Stimulated activated CD4-positive, alpha-beta T cell treated with anti-CD3 and anti-CD28 coated beads, Interleukin-1b, Interleukin-23, amount 100 ng/mL, for 1 hour (primary cell): ENCODE measurements around the gene WDFY2.

Experiments
- DNase-seq, 2 donors: peaks; one replicate each; pipeline ENCODE4 v3.0.0-alpha.2; 2020; ENCODE audit warnings: low read depth in 2 of 2

Gene WDFY2

DNA sequence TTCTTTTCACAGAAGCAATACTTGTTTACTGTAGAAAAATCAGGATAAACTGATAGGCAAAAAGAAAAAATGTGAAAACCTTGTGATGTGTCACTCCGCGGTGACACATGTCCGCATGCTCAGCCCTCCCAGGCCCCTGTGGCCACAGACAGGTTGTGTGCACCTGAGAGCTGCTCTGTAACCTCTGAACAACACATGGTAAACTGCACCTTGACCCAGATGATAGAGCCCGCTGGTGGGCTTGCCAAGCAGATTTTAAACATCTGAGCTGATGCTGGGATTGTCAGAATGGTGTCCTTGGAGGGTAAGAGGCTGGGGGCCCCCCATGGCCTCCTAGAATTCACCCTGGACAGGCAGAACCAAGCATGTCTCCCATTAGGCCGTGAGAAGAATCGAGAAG, 185.9 kb downstream of the WDFY2 start:
- no peak for DNase-seq

DNA sequence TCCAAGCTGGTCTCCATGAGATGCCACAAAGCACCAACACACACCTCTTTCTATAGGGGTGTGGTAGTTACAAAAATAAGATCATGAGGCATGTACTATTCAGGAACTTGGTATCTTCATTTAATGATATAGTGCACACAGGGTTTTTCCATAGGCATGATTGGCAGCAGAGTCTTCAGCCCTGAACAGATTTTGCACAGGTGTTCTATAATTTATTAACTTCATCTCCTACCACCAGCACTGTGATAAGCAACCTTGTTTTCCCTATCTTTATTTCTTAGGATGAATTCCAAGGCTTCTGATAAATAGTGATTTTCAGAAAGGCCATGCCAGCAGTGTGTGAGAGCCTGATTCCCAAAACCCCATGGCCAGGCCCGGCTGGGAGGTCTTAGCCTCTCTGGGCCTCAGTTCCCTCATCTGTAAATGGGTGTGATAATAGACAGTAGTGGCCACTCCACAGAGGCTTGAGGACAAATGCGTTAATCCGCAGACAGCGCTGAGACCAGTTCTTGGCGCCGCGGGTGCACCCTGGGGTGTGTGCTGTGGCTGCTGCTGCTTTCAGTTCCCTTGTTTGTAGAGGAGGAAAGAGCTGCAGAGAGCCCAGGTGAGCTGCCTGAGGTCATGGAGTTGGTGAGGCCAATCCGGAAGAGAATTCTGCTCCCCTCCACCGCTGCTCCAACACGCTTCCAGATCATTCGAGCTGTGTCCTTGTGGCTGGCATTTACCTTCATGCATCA, 186.6 kb downstream of the WDFY2 start:
- no peak for DNase-seq

DNA sequence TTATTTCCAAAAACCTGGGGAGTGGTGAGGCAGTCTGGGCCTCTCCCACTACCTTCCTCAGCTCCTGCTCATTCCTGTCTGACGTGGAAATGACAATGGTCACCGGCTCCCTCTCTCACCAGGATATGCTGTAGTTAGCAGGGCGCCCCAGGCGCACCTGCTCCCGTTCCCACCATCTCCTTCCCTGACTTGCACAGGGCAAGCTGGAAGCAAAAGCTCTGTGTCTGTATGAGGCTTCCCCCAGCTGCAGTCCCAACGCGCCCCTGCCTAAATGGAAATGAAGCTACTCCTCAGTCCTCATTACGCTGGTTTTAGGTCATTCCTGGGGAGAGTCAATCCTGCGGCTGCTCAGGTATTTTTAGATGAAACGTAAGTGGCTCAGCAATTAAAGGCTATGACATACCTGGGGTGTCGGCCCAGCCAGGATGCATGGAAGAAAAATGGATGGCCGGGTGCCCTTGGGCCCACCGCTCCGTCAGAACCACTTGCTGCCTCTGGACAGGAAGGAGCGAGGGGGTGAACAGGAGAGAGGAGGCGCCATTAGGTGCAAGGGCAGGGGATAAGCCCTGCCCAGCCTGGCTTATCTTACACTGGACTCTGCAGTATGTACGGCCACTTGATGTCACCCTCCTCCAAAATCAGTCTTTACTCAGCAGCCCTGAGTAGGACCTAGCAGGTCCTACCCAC, 187.3 kb downstream of the WDFY2 start:
- no peak for DNase-seq

DNA sequence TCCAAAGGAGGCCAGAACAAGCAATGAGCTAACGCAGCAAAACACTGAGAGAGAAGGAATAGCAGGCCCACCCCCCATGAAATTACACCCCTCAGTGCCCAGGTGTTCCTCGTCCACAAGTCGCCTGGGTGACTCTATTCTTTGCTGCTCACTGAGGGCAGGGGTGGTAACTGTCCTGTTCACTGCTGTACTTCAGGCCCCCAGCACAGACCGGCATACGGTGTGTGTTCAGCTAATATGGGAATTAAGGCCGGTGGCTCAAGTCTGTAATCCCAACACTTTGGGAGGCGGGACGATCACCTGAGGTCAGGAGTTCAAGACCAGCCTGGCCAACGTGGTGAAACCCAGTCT, 187.8 kb downstream of the WDFY2 start:
- DNase-seq, result no peak

DNA sequence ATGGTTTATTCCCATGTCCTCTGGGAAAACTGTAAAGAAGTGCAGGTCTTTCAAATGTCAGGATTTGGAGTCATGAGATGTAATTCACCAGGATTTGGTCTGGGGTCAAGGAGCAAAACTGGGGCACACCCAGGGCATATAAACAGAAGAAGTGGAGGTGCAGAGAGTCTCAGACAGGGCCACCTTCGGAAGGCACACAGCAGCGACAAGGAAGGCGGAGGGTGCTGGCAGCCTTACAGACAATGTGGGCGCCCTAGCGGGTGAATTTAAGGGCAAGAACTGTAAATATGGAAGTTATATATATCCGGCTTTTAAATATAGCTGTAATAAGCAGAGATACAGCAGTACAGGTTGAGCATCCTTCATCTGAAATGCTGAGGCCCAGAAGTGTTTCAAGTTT, 188.5 kb downstream of the WDFY2 start:
- no peak for DNase-seq

DNA sequence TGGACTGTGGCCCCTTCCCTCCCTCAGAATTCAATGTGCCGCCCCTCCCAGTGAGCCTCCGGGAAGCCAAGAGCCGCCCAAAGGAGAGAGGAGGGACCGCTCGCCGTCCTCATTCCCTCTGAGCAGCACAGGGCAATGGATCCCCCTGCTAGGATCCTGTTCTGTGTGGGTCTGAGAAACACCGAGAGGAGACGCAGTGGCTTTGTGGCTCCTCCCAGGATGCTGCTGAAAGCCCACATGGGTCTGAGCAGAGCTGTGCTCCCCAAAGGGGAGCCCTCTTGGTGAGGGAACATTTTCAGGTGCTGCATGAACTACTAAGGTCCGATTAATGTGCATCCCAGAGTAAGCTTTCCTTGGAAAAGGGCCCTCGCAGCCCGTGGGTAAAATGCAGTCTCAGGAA, 189.3 kb downstream of the WDFY2 start:
- DNase-seq, result no peak

DNA sequence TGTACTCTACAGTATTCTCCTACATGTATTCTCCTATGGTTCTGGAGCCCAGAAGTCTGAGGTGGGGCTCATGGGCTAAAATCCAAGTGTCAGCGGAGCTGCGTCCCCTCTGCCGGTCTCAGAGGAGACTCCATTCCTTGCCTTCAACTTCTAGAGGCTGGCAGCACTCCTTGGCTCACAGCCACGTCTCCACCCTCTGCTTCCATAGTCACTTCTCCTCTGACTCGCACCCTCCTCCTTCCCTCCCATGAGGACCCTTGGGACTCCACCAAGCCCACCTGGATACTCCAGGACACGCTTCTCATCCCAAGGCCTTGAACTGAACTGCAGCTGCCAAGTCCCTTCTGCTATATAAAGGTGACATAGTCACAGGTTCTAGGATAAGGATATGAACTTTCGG, 191.9 kb downstream of the WDFY2 start:
- DNase-seq, result no peak

DNA sequence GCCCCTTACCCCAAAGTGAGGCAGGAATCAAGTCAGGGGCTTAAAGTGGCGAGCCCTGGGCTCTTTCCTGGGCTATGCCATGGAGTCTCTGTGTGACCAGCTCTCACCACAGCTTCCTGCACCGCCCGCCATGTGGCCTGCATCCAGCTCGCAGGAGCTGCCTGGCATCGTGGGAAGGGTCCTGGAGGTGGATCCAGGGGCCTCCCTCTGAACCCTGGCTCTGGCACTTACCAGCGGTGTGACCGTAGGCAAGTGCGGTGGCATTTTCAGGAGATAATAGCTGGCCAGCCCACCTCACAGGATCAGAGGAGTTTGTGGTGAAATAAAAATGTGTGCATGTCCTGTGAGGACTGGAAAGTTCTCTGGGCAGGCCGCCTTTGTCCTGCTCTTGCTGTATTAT, 193.7 kb downstream of the WDFY2 start:
- no peak for DNase-seq

DNA sequence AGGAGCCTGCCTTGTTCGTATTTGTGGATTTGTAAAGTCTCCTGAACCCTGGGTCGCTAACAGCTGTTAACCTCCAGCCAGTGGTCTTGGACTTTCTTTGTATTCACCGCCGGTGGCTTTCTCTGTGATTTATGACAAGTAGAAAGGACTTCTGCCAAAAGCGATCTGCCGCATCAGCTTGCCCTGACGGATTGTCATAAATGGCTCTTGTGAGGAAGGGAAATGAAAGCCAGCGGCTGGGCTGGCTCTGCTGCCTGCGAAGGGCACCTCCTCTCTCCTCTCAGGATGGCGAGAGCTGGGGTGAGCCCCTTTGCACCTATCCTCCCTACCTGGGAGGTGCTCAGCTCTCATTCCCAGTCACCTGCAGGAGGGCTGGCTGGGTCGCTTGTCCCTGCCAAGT, 194.1 kb downstream of the WDFY2 start:
- no peak for DNase-seq

DNA sequence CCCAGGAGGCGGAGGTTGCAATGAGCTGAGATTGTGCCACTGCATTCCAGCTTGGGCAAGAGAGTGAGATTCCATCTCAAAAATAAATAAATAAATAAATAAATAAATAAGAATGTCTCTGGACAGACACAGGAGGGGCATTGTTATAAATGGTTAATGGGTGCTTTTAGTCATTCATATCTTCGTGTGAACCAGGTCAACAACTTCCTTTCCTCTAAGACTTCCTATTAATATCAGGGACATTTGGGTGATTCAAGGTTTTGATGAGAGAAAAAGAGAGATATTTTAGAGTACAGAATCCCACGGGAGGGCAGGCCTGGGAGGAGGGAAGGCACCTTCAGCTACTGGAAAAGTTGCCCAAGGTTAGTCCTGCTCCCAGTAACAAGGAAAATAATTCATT, 195.8 kb downstream of the WDFY2 start:
- DNase-seq, result no peak

DNA sequence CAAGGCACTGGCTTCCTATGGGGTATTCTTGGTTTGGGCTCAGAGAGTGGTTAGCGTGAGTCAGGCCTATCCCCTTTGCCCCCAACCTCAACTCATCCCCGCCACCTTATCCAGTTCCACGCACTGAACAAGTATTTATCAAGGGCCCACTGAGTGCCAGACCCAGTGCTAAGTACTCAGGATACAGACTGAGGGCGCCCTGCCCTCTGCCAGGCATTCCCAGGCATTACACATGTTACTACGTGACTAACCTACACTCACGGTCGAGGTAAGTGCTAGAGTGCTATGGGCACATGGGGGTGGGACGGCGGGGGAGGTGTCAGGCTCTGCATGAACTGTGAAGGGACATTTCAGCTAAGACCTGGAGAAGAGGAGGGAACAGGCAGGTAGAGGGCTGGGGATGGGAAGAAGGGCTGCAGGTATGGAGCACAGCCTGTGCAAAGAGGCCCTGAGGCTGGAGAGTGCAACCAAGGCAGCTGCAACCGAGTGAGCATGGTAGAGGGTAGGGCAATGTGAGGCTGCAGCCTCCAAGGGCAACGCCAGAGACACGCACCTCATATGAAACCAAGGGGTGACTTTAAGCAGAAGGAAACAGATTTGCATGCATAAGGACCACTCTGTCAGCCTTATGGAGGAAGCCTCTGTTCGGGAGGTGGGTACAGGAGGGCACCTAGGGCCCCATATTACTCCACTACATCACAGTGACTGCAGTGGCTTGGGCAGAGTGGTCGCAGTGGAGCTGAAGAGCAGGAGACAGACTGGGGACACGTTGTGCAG, 197.2 kb downstream of the WDFY2 start:
- no peak for DNase-seq

DNA sequence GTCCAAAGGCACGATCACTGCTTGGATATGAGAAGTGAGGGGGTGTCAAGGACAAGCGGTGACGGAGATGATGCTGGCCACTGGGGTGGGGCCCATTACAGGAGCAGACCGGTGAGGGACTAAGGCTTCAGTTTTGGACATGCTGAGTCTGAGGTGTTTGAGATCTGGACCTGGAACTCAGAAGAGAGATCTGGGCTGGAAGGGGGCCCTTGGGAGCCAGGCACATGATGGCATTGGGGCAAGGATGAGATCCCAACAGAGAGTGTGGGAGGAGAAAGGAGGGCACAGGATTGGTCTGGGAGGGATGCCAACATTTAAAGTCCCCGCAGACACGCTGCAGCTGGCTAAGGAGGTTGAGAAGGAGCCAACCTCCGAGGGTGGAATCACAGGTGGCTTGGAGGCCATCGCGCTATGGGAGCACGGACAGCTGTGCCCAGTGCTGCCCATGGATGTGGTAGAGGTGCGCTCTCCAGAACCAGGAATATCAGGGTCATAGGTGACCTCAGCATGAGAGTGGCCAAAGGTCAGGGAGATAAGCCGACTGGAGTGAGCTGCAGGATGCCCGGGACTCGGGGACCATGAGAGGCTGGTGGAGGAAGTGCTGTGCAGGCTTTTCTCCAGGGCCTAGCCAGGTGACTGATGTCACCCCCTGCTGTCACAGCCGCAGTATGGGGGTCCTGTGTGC, 197.9 kb downstream of the WDFY2 start:
- DNase-seq, result no peak

DNA sequence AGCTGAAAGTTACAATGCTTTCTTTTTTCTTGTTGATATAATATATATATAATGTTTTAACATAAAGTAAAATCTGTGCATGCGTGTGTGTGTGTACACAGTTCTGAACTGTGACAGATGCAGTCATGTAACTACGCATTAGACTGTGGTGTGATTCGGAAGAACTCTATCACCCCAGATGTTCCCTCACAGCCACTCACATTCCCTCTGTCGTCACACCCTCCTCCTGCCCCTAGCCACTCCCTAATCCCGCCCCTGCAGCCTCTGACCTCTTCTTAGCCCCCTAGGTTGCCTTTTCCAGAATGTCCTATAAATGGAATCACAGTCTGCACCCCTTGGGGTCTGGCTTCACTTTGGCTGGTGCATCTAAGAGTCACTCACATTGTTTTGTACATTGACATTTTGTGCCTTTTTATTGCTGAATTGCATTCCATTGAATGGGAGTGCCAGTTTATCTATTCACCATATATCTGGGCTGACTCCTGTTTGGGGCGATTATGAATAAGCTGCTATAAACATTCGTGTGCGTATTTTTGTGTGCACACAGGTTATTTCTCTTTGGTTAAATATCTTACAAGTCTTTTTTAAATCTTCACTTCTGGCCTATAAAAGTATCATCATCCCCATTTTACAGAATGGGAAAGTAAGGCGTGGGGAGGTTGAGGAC, 199.3 kb downstream of the WDFY2 start:
- no peak for DNase-seq

DNA sequence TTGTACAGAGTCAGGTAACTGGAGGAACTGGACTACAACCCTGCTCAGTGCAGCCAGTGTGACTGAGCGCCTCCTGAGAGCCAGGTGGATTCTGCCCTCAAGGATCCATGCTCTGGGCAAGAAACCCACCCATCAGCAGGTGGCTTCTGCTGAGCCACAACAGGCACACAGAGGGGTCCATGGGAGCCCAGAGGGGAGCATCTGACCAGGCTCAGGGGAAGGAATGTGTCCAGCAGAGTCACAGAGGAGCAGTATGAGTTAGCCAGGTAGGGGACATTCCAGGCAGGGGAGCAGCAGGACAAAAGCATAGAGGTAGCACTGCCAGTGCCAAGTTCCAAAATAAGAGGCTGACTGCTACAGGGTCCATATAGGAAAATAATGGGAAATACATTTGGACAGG, 199.8 kb downstream of the WDFY2 start:
- DNase-seq, result no peak

DNA sequence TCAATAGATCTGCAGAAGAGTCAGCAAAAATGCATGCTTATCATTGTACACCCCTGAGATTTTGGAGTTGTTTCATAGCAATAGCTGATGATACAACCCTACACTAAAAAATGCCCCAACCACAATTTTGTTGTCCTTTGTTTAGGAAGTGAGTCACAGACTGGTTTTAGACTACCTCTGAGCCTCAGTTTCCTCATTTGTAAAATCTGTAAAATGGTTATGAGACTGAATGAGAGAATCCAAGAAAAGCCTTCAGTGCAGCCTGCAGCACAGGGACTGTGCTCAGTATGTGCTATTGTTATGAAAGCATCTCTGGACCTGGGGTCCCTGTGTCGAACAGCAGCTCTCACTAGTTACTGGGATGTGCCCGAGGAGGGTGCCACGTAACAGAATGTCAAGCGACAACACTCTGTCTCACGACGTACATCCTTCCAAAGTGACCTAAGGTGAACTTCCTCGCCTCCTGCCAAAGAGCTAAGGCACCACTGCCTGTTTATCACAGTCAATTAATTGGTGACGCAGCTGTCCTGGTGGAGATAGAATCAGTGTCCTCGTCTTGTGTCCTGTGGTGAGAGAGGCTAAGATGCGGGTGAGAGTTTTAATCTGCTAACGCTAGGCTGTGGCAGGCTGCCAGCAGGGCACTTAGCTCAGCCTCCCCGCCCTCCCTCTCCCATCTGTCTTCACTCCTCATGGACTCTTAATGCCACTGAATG, 201.6 kb downstream of the WDFY2 start:
- no peak for DNase-seq

DNA sequence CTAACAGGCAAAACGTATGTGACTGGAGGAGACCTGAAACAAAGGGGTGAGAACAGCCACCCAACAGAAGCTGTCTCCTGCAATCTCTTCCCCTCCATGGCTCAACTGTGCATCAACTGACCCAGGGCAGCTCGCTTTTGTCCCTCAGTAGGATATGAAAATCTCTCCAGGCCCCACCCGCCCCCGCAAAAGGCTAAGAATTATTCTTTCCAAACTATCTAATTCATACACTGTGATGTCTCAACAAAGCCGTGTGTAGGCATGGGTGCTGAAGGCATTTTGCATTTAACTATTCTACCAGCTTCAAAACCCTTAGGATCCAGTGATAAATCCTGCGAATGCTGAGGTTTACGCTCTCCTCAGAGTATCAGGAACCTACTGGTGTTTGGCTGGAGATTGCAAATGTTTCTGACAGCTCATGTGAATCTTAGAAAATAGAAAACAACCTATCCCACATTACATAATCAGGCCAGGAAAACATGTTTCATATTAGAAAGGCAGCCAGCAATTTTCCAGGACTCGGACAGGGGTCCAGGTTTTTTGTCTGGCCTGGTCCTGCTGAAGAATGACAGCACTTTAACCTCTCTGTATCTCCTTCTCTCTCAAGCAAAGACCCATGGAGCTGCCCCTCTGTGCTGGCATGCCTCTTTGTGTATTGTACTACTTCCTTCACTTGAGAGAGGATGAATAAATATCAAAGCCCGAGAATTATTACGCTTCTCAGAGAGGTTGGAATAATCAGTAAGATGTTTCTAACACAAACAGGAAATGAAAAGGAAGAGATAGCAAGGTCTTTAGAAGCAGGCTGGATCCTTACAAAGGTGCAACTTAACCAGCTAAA, 202.4 kb downstream of the WDFY2 start:
- DNase-seq, result no peak

DNA sequence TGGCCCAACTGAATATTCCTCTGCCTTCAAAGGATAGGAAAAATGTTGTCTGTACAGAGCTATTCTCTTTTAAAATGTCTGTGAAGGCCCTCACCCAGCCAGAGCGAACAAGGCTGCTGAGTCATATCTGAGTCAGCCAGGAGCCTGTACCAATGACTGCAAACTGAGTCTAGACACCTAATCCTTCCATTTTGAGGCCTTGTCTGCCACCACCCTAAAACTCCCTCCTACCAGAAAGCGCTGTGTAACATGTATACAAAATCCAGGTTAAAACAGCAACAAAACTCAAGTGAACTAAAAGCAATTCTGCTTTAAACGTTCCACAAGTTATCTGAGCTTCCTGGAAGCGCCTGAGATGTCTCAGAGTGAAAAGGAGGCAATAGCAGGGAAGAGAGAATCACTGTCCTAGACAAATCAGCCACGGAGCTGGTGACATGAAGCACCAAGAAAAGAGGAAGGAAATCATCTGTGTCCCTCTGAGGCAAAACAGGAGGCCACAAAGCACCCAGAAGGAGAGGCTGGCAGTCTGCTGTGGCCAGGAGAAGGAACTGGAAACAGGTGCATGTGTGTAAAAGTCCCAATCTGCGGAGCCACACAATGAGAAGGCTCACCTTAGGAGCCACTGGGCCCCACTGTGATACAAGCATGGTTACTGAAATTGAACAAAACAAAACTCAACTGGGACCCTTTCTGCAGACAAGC, 209.5 kb downstream of the WDFY2 start:
- DNase-seq, result no peak

DNA sequence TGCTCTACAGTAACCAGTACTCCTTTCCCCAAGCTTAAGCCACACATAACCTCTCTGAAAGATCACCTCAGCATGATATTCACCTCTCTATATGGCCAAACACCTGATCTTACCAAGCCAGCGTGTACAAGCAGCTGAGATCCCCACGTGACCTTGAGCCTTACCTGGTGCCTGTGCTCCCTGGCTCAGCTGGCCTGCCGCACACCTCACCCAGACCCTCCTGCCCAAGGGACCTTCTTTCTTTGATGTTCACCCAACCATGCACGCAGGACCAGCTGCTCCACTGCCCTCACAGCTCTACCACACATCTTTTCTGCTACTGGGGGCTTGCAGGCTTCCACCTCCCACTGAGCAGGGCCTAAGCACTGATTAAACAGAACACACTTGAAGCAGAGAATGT, 210.7 kb downstream of the WDFY2 start:
- no peak for DNase-seq

DNA sequence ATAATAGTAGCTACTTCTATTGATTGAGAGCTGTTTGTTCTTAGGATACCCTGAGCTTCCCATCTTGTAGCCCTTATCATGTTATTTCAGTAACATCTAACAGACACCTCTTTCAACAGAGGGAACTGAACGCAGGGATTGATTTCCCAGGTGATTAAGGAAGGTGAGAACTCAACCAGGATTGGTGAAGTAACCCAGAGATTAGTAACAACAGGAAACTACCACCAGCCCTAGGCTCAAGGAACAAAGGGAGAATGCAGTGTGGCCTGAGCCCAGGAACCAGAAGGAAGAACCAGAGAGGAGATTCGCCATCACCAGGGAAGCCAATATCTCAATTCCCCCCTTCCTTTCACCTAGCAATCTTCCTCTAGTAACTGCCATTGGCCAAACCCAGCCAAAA, 211.2 kb downstream of the WDFY2 start:
- no peak for DNase-seq

DNA sequence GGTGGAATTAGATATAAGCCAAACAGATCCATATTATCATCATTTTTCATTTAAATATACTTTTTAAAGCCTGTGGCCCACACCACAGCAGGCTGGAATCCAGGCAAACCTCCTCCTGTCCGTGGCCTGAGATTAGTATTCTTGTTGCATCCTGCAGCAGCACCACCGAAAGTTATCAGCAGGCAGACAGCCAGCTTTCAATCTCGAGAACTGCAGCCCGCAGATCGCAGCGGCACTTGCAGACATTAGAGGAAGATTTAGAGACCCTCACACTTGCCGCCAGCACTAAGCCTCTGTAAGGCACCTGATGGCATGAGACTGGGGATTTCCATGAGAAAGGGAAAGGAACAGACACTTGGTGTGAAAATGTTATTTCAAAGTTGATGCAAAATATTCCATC, 212.3 kb downstream of the WDFY2 start:
- DNase-seq, result no peak
